NCI-H1694 treated with DMSO at 0.1 percent for 48 hours (cell line): Measurements from ENCODE around the gene GALNT10.

Experiments used
- DNase-seq: peaks from one replicate; lab custom pipeline; 2025; lab: John Stamatoyannopoulos, UW

GALNT10 gene

GRCh38 chr5:154236536-154237375 is 46.2 kb downstream of the GALNT10 start:
- DNase-seq: no peak

- DNase-seq: no peak
Measured at GRCh38 chr5:154237376-154237743, 46.8 kb downstream of the GALNT10 start.

GRCh38 chr5:154237946-154238345 is 47.4 kb downstream of the GALNT10 start:
- no peak for DNase-seq

- no peak for DNase-seq
Measured at GRCh38 chr5:154238776-154239481, 48.4 kb downstream of the GALNT10 start.

- DNase-seq: no peak
Measured at GRCh38 chr5:154240595-154240994, 50.1 kb downstream of the GALNT10 start.

GRCh38 chr5:154241021-154241420 is 50.5 kb downstream of the GALNT10 start:
- DNase-seq: no peak

- no peak for DNase-seq
Measured at GRCh38 chr5:154242442-154242841, 51.9 kb downstream of the GALNT10 start.

- no peak for DNase-seq
Measured at GRCh38 chr5:154242964-154243376, 52.4 kb downstream of the GALNT10 start.

- DNase-seq: no peak
Measured at GRCh38 chr5:154243736-154244135, 53.2 kb downstream of the GALNT10 start.

GRCh38 chr5:154244476-154244875 is 53.9 kb downstream of the GALNT10 start:
- DNase-seq: peak; percentile 4

GRCh38 chr5:154248691-154249090 is 58.2 kb downstream of the GALNT10 start:
- DNase-seq: no peak

- no peak for DNase-seq
Measured at GRCh38 chr5:154249826-154250225, 59.3 kb downstream of the GALNT10 start.

- no peak for DNase-seq
Measured at GRCh38 chr5:154251529-154251928, 61.0 kb downstream of the GALNT10 start.

GRCh38 chr5:154253807-154254206 is 63.3 kb downstream of the GALNT10 start:
- no peak for DNase-seq

GRCh38 chr5:154254896-154255295 is 64.4 kb downstream of the GALNT10 start:
- no peak for DNase-seq

- DNase-seq: no peak
Measured at GRCh38 chr5:154257046-154257445, 66.5 kb downstream of the GALNT10 start.

- no peak for DNase-seq
Measured at GRCh38 chr5:154258531-154259217, 68.1 kb downstream of the GALNT10 start.

- no peak for DNase-seq
Measured at GRCh38 chr5:154260224-154260927, 69.8 kb downstream of the GALNT10 start.

- DNase-seq: no peak
Measured at GRCh38 chr5:154262342-154262741, 71.8 kb downstream of the GALNT10 start.

- DNase-seq: no peak
Measured at GRCh38 chr5:154264549-154265196, 74.1 kb downstream of the GALNT10 start.

- DNase-seq: no peak
Measured at GRCh38 chr5:154265197-154265773, 74.8 kb downstream of the GALNT10 start.
